Colonic mucosa (tissue), 4 donors: ENCODE results near the gene DNAH2. TPM values are rescaled to one million over a fixed set of nuclear protein-coding genes. Genes with fewer than 3 reads are reported as not detected.

ENCODE experiments used
- DNase-seq: peaks from one replicate; pipeline ENCODE4 v3.0.0-alpha.2; 2020
- H3K27ac ChIP-seq: fragments of 200-600 bp; one replicate; pipeline ENCODE4 v1.8.0; 2021
- H3K27me3 ChIP-seq: fragments of 200-600 bp; one replicate; pipeline ENCODE4 v1.8.0; 2021
- H3K36me3 ChIP-seq: fragments of 200-600 bp; one replicate; pipeline ENCODE4 v1.8.0; 2021
- H3K4me1 ChIP-seq: fragments of 200-600 bp; one replicate; pipeline ENCODE4 v1.8.0; 2021; ENCODE audit warnings: mild to moderate bottlenecking
- H3K4me3 ChIP-seq: fragments of 200-600 bp; one replicate; pipeline ENCODE4 v1.8.0; 2021
- H3K9ac ChIP-seq, 2 donors: one replicate each; pipeline ENCODE4 v1.7.0; 2013; ENCODE audit warnings: control low read depth in 2 of 2, low read depth in 2 of 2, low read length in 2 of 2
- H3K9me3 ChIP-seq: fragments of 200-600 bp; one replicate; pipeline ENCODE4 v1.8.0; 2021
- intact Hi-C: fragments of 100-400 bp; cut with DNase I; formaldehyde crosslinking; loops from one replicate; pipeline ENCODE4 v1.14.1; 2022
- total RNA-seq, 2 donors: library from RNA; stranded (reverse); fragmentation: NEBNext Ultra II Directional in 1 of 2; extraction: Animal tissue kit (Norgen Biotek cat#: 25700) in 1 of 2; gene quantifications; one replicate each; pipeline ENCODE4 v1.2.1, GENCODE V29; 2021
- TF ChIP-seq, protein P1 (sequence below): fragments of 200-600 bp; IDR thresholded peaks from one replicate; pipeline ENCODE4 v1.8.0; 2022; ENCODE audit warnings: antibody characterized with exemption, mild to moderate bottlenecking
- donor health status: healthy.
- donor health status: DM: no; HTN: no; CAD: no.
- donor health status: DM: no; HTN: no; CAD: no.

DNAH2 gene, protein sequence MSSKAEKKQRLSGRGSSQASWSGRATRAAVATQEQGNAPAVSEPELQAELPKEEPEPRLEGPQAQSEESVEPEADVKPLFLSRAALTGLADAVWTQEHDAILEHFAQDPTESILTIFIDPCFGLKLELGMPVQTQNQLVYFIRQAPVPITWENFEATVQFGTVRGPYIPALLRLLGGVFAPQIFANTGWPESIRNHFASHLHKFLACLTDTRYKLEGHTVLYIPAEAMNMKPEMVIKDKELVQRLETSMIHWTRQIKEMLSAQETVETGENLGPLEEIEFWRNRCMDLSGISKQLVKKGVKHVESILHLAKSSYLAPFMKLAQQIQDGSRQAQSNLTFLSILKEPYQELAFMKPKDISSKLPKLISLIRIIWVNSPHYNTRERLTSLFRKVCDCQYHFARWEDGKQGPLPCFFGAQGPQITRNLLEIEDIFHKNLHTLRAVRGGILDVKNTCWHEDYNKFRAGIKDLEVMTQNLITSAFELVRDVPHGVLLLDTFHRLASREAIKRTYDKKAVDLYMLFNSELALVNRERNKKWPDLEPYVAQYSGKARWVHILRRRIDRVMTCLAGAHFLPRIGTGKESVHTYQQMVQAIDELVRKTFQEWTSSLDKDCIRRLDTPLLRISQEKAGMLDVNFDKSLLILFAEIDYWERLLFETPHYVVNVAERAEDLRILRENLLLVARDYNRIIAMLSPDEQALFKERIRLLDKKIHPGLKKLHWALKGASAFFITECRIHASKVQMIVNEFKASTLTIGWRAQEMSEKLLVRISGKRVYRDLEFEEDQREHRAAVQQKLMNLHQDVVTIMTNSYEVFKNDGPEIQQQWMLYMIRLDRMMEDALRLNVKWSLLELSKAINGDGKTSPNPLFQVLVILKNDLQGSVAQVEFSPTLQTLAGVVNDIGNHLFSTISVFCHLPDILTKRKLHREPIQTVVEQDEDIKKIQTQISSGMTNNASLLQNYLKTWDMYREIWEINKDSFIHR (N-terminal part only)
- total RNA-seq, result under 1 TPM; 0.32 to 0.62 TPM

- TF ChIP-seq, protein P1, sequence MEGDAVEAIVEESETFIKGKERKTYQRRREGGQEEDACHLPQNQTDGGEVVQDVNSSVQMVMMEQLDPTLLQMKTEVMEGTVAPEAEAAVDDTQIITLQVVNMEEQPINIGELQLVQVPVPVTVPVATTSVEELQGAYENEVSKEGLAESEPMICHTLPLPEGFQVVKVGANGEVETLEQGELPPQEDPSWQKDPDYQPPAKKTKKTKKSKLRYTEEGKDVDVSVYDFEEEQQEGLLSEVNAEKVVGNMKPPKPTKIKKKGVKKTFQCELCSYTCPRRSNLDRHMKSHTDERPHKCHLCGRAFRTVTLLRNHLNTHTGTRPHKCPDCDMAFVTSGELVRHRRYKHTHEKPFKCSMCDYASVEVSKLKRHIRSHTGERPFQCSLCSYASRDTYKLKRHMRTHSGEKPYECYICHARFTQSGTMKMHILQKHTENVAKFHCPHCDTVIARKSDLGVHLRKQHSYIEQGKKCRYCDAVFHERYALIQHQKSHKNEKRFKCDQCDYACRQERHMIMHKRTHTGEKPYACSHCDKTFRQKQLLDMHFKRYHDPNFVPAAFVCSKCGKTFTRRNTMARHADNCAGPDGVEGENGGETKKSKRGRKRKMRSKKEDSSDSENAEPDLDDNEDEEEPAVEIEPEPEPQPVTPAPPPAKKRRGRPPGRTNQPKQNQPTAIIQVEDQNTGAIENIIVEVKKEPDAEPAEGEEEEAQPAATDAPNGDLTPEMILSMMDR, result no peak
- H3K9ac ChIP-seq, result peak within 1 kb of the TSS in 1 of 2 donors; percentile 30
- H3K27ac ChIP-seq, result no peak within 1 kb of the TSS
- peaks cover 10% of the 10 kb centered on the region for H3K27me3 ChIP-seq
- H3K36me3 ChIP-seq, result no peaks in the 10 kb centered on the region
- peak within 1 kb of the TSS; percentile 53 for H3K4me3 ChIP-seq
- H3K4me1 ChIP-seq, result no peaks in the 10 kb centered on the region
- intact Hi-C loops, result no loop called here
- DNase-seq, result peak; percentile 69
- no peaks in the 10 kb centered on the region for H3K9me3 ChIP-seq
Measured at GRCh38 chr17:7716901-7717755, at the start of gene DNAH2. Gene DNAH2, plus strand, starts transcription at chr17:7717744. Its CDS starts 1,991 bp downstream, at chr17:7719735.

DNA sequence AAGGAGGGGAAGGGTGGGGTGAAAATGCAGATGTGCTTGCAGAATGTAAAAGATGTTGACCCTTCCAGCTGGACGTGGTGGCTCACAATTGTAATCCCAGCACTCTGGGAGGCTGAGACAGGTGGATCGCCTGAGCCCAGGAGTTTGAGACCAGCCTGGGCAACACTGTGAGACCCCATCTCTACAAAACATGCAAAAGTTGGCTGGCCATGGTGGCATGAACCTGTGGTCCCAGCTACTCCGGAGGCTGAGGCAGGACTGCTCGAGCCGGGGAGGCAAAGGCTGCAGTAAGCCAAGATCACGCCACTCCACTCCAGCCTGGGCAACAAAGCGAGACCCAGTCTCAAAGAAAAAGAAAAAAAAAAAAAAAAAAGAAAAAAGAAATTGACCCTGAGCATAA is 49.1 kb upstream of the DNAH2 start:
- no peak overlapping the region for H3K9ac ChIP-seq
- peaks cover 1% of the 10 kb centered on the region for H3K9me3 ChIP-seq
- no peak overlapping the region for H3K27ac ChIP-seq
- H3K36me3 ChIP-seq, result peaks cover 5% of the 10 kb centered on the region
- H3K4me3 ChIP-seq, result no peak overlapping the region
- TF ChIP-seq, protein P1, result no peak
- intact Hi-C loops, result no loop called here
- H3K4me1 ChIP-seq, result no peaks in the 10 kb centered on the region
- no peaks in the 10 kb centered on the region for H3K27me3 ChIP-seq
- DNase-seq, result no peak

DNA sequence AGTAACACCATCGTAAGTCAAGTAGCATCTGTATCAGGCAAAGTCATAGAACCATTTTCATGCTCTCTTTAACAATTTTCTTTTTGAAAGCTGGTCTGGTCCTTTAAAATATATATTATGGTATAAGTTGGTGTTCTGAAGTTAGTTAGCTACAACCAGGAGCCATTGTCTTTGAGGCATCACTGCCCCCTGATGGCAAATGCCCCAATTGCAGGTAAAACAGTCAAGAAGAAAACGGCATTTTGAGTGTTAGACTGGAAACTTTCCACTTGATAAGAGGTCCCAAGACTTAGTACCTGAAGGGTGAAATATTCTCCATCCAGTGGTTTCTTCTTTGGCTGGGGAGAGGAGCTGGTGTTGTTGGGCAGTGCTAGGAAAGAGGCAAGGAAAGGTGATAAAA is 44.3 kb upstream of the DNAH2 start:
- peak; percentile 66 for DNase-seq
- intact Hi-C loops, result no loop called here
- TF ChIP-seq, protein P1, result peak; percentile 29
- peaks cover 13% of the 10 kb centered on the region for H3K36me3 ChIP-seq
- no peaks in the 10 kb centered on the region for H3K4me1 ChIP-seq
- H3K9me3 ChIP-seq, result peaks cover 4% of the 10 kb centered on the region
- H3K9ac ChIP-seq, result no peak overlapping the region
- no peak overlapping the region for H3K27ac ChIP-seq
- no peaks in the 10 kb centered on the region for H3K27me3 ChIP-seq
- no peak overlapping the region for H3K4me3 ChIP-seq

DNA sequence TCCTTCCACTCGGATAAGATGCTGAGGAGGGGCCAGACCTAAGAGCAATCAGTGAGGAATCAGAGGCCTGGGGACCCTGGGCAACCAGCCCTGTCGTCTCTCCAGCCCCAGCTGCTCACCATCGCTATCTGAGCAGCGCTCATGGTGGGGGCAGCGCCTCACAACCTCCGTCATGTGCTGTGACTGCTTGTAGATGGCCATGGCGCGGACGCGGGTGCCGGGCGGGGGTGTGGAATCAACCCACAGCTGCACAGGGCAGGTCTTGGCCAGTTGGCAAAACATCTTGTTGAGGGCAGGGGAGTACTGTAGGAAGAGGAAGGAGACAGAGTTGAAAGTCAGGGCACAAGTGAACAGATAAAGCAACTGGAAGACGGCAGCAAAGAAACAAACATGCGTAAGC is 42.6 kb upstream of the DNAH2 start:
- H3K27me3 ChIP-seq, result no peaks in the 10 kb centered on the region
- H3K9ac ChIP-seq, result no peak overlapping the region
- H3K36me3 ChIP-seq, result peaks cover 13% of the 10 kb centered on the region
- no peak for DNase-seq
- TF ChIP-seq, protein P1, result no peak
- no peak overlapping the region for H3K27ac ChIP-seq
- intact Hi-C loops, result no loop called here
- H3K4me3 ChIP-seq, result no peak overlapping the region
- H3K9me3 ChIP-seq, result peaks cover 4% of the 10 kb centered on the region
- H3K4me1 ChIP-seq, result no peaks in the 10 kb centered on the region

GRCh38 chr17:7676533-7676932 is 41.0 kb upstream of the DNAH2 start:
- Histone ChIP-seq H3K9ac (no peak overlapping the region), H3K27ac (no peak overlapping the region), H3K4me1 (no peaks in the 10 kb centered on the region), H3K27me3 (no peaks in the 10 kb centered on the region), H3K4me3 (no peak overlapping the region), H3K36me3 (peaks cover 13% of the 10 kb centered on the region), H3K9me3 (peaks cover 4% of the 10 kb centered on the region)
- intact Hi-C loops, result no loop called here
- TF ChIP-seq, protein P1, result no peak
- no peak for DNase-seq
